HFFc6 (cell line): ENCODE results near the gene HDX. TPM values are rescaled to one million over a fixed set of nuclear protein-coding genes. Genes with fewer than 3 reads are reported as not detected.

ENCODE experiments used
- DNase-seq: peaks from one replicate; pipeline ENCODE4 v3.0.0-alpha.2; 2018
- H3K27ac Mint-ChIP-seq: 2 replicates; pipeline ENCODE4 v1.8.0; 2020; ENCODE audit warnings: mild to moderate bottlenecking, mixed read lengths
- H3K27me3 Mint-ChIP-seq: 2 replicates; pipeline ENCODE4 v1.8.0; 2021; ENCODE audit warnings: mild to moderate bottlenecking, moderate library complexity, mixed read lengths; ENCODE audit not compliant: insufficient read depth
- H3K36me3 Mint-ChIP-seq: 2 replicates; pipeline ENCODE4 v1.8.0; 2021; ENCODE audit warnings: low read depth, mixed read lengths
- H3K4me1 Mint-ChIP-seq: 2 replicates; pipeline ENCODE4 v1.8.0; 2020; ENCODE audit warnings: low read depth, mixed read lengths
- H3K4me3 Mint-ChIP-seq: 2 replicates; pipeline ENCODE4 v1.8.0; 2020; ENCODE audit warnings: mild to moderate bottlenecking, moderate library complexity, mixed read lengths
- H3K9me3 Mint-ChIP-seq: 2 replicates; pipeline ENCODE4 v1.8.0; 2020; ENCODE audit warnings: mild to moderate bottlenecking, mixed read lengths
- total RNA-seq, 6 experiments: library from RNA; stranded (reverse); fragmentation: NEBNext Ultra II Directional; extraction: Animal tissue kit (Norgen Biotek cat#: 25700); gene quantifications; 2 replicates in 1 of 6; 3 replicates in 5 of 6; pipeline ENCODE4 v1.2.3, GENCODE V29; 2021
- TF ChIP-seq, protein P1 (sequence below): fragments of 200-600 bp; sonication (generic); IDR thresholded peaks from 2 replicates; pipeline ENCODE4 v1.5.0; 2021; ENCODE audit warnings: antibody characterized with exemption, mild to moderate bottlenecking

Gene HDX
- total RNA-seq, 6 experiments from 2014 or later: 1.3 to 1.9 (median 1.7) TPM

DNA sequence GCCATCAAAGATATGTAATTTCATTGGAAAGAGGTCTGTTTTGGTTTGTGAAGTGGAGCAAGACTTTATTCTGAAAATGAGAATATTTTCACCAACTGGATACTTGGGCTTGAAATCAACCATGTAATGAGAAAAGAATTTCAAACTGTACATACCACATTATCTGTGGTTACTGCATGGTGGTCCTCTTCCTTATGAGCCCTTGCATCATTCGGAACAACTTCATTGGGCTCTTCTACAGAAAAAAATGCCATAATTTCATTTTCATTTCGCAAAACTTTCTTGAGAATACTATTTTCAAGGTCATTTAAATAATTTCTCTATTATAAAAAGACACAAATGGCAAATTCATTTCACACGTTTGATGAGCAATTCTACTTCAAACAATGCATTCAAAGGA lies 165.6 kb downstream of the HDX start:
- Mint-ChIP-seq H3K27me3 (no peaks in the 10 kb centered on the region), H3K9me3 (no peaks in the 10 kb centered on the region), H3K36me3 (no peaks in the 10 kb centered on the region), H3K4me1 (peaks cover 31% of the 10 kb centered on the region), H3K4me3 (no peak overlapping the region; the same call in 1 of the 2 replicates), H3K27ac (no peak overlapping the region)
- TF ChIP-seq, protein P1, sequence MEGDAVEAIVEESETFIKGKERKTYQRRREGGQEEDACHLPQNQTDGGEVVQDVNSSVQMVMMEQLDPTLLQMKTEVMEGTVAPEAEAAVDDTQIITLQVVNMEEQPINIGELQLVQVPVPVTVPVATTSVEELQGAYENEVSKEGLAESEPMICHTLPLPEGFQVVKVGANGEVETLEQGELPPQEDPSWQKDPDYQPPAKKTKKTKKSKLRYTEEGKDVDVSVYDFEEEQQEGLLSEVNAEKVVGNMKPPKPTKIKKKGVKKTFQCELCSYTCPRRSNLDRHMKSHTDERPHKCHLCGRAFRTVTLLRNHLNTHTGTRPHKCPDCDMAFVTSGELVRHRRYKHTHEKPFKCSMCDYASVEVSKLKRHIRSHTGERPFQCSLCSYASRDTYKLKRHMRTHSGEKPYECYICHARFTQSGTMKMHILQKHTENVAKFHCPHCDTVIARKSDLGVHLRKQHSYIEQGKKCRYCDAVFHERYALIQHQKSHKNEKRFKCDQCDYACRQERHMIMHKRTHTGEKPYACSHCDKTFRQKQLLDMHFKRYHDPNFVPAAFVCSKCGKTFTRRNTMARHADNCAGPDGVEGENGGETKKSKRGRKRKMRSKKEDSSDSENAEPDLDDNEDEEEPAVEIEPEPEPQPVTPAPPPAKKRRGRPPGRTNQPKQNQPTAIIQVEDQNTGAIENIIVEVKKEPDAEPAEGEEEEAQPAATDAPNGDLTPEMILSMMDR: no peak
- DNase-seq: no peak

DNA sequence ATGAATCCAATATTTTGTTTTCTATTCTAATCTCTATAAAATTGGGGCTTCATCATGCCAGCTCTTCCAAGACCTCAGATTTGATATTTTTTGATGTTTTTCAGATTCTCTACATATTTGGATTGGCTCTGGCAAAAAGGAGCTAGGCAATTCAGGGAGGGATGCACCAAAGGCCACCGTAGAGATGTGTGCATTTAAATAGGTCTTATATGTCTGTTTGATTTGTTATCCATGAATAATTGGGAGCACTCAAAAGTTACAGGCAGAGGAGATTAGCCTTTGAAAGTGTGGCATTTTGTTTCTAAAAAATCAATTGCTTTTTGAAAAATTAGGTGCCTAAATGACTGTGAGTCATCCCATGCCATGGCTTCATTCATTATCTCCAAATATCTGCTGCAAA lies 167.1 kb downstream of the HDX start:
- no peak overlapping the region for H3K27ac Mint-ChIP-seq
- H3K9me3 Mint-ChIP-seq: no peaks in the 10 kb centered on the region
- H3K36me3 Mint-ChIP-seq: no peaks in the 10 kb centered on the region
- H3K4me3 Mint-ChIP-seq: no peak overlapping the region; the same call in 1 of the 2 replicates
- H3K27me3 Mint-ChIP-seq: no peaks in the 10 kb centered on the region
- peaks cover 22% of the 10 kb centered on the region for H3K4me1 Mint-ChIP-seq
- peak; percentile 2 for DNase-seq
- TF ChIP-seq, protein P1: no peak

DNA sequence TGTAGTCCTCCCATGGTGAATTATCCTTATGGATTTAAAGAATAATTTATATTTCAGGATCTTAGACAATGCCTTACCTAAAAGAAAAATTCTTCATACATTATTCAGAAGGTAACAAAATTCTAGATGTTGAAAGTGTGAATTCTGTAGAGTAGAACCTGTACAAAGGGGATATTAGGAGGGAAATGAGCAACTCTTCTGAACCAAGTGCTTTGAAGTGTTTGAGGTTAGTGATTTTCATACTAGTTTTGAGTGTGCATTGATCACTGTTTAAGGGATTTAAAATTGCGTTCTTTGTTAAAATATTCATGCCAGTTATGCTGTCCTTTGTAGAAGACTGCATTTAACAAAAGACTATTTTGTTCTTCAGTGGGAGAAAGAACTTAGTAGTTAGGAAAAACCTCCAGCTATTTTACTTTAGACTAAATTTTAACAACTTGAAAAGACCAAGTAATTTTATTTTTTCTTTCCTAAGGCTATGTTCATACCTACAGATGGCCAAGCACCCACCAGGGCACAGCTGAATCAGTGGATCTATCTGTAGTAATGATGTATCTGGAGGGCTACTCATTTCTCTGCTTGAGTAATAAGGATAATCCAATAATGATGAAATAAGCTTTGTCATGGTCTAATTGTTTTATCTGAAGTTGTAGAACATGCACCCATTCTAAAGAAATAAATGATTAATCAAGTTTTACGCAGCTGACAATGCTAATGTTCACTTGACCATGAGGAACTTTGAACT lies 180.0 kb downstream of the HDX start:
- Mint-ChIP-seq H3K9me3 (no peaks in the 10 kb centered on the region), H3K27me3 (no peaks in the 10 kb centered on the region), H3K27ac (no peak overlapping the region), H3K4me1 (no peaks in the 10 kb centered on the region; the same call in 1 of the 2 replicates), H3K4me3 (no peak overlapping the region), H3K36me3 (no peaks in the 10 kb centered on the region)
- no peak for DNase-seq
- TF ChIP-seq, protein P1: no peak

DNA sequence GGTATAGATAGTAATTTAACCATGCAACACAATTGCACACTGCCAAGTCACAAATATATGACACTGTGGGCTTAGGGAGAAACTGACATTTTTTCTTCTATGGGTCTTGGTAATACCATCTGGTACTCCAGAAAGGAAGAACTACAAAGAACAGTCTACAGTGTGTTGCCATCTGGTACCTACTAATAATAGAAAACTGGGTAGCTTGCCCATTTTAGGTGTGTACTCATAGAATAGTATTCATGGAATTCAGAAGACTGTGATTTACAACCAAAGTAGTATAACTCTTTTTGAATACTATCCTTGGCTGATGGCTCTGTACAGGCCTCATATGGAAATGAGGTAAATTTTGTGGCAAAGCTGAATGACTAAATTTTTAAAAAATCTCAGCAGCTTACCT lies 181.6 kb downstream of the HDX start:
- no peaks in the 10 kb centered on the region; the same call in 1 of the 2 replicates for H3K4me1 Mint-ChIP-seq
- TF ChIP-seq, protein P1: no peak
- H3K9me3 Mint-ChIP-seq: no peaks in the 10 kb centered on the region
- no peaks in the 10 kb centered on the region for H3K27me3 Mint-ChIP-seq
- H3K36me3 Mint-ChIP-seq: no peaks in the 10 kb centered on the region
- no peak for DNase-seq
- no peak overlapping the region for H3K4me3 Mint-ChIP-seq
- no peak overlapping the region for H3K27ac Mint-ChIP-seq

DNA sequence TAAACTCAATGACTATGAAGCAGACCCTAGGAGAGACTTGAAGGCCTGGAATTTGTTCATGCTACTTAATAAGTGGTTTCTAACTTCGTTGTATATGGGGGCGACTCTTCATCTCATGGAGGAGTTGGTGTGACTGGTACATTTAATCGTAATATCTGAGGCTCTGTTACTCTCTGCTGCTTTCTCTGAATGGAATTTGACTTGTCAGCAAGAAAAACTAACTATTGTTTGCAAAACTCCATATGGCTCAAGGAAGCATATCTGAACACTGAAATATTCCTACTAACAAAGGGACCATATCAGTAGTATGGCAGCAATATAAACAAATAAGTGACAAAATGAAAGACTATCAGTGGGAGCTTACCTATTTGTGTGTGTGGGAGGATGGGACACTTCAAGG lies 182.2 kb downstream of the HDX start:
- Mint-ChIP-seq H3K27me3 (no peaks in the 10 kb centered on the region), H3K27ac (no peak overlapping the region), H3K36me3 (no peaks in the 10 kb centered on the region), H3K4me3 (no peak overlapping the region), H3K9me3 (no peaks in the 10 kb centered on the region), H3K4me1 (no peaks in the 10 kb centered on the region; the same call in 1 of the 2 replicates)
- DNase-seq: no peak
- TF ChIP-seq, protein P1: no peak
